Measurements from ENCODE around the gene C11orf21. TPM values are rescaled to one million over a fixed set of nuclear protein-coding genes. Genes with fewer than 3 reads are reported as not detected.

Gene C11orf21
- total and polyA plus RNA-seq, 10 of the 15 experiments (the other 5 are each of a cell fraction or from before 2014, with no cell fraction given), result 0.04 to 0.26 (median 0.11) TPM; not detected in 7

- no peak overlapping the region for H2AFZ ChIP-seq (ENCODE audit: control insufficient read depth, low read depth, low read length)
- FAIRE-seq (no peak), DNase-seq (ENCODE audit: low read depth, low spot score) (no peak), ATAC-seq (no peak)
- POLR2A ChIA-PET, result no interaction called here
- BruUV-seq (replicated peaks), result no TSS peak
- TF ChIP-seq, protein P1, sequence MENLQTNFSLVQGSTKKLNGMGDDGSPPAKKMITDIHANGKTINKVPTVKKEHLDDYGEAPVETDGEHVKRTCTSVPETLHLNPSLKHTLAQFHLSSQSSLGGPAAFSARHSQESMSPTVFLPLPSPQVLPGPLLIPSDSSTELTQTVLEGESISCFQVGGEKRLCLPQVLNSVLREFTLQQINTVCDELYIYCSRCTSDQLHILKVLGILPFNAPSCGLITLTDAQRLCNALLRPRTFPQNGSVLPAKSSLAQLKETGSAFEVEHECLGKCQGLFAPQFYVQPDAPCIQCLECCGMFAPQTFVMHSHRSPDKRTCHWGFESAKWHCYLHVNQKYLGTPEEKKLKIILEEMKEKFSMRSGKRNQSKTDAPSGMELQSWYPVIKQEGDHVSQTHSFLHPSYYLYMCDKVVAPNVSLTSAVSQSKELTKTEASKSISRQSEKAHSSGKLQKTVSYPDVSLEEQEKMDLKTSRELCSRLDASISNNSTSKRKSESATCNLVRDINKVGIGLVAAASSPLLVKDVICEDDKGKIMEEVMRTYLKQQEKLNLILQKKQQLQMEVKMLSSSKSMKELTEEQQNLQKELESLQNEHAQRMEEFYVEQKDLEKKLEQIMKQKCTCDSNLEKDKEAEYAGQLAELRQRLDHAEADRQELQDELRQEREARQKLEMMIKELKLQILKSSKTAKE (IDR thresholded peaks at IDR 0.05; ENCODE audit: low read depth, poor library complexity, severe bottlenecking), result no peak
- no peak for TF ChIP-seq CREB1 (IDR thresholded peaks at IDR 0.05; ENCODE audit: low read depth)
- TF ChIP-seq ELK1 (IDR thresholded peaks at IDR 0.05; ENCODE audit: low read depth, low read length), result no peak
- TF ChIP-seq GATAD2B (conservative IDR thresholded peaks at IDR 0.05; ENCODE audit: low read depth), result no peak
- TF ChIP-seq ZBTB4 (CRISPR knock-in tag; IDR thresholded peaks at IDR 0.05), result no peak
- TF ChIP-seq RUNX3 (IDR thresholded peaks at IDR 0.05; ENCODE audit: low read length), result no peak
- TF ChIP-seq STAT3 (IDR thresholded peaks at IDR 0.05; ENCODE audit: low read depth, low read length), result no peak
- TF ChIP-seq ATF2 (IDR thresholded peaks at IDR 0.05; ENCODE audit: low read length), result no peak
- intact Hi-C loops (cut with micrococcal nuclease; ENCODE audit: unreplicated experiment) (no loop called here), in situ Hi-C loops (cut with MboI) (no loop called here)
- H3K4me1 ChIP-seq (ENCODE audit: control insufficient read depth, insufficient read depth, low read length), result no peaks in the 10 kb centered on the region
- H3K27ac ChIP-seq (ENCODE audit: control insufficient read depth, insufficient read depth), result no peak overlapping the region
- RAD21 ChIA-PET (ENCODE audit: unreplicated experiment), result no interaction called here
- H3K9ac ChIP-seq (ENCODE audit: control insufficient read depth, insufficient read depth, low read length), result no peak overlapping the region
- CTCF ChIA-PET, result no interaction called here
- H4K20me1 ChIP-seq (ENCODE audit: control insufficient read depth, insufficient read depth), result no peaks in the 10 kb centered on the region
- H3K9me3 ChIP-seq (replicated peaks; ENCODE audit: control insufficient read depth, insufficient read depth, low read length), result no peaks in the 10 kb centered on the region; the same call in 2 of the 3 replicates
- 0% methylated on average over 2 of the region's 2 CpGs for WGBS (ENCODE audit: insufficient coverage, insufficient replicate concordance, low lambda C conversion rate, missing lambda C conversion rate)
- H3K4me2 ChIP-seq (ENCODE audit: control insufficient read depth, insufficient read depth), result no peak overlapping the region
- H3K79me2 ChIP-seq (ENCODE audit: control insufficient read depth, insufficient read depth, low read length), result no peaks in the 10 kb centered on the region
- H3K27me3 ChIP-seq (replicated peaks in 1 of 2; ENCODE audit: control insufficient read depth in 2 of 2, insufficient read depth in 2 of 2, low read length in 1 of 2), result no peaks in the 10 kb centered on the region
- H3K4me3 ChIP-seq, result no peak overlapping the region
- no peaks in the 10 kb centered on the region for H3K36me3 ChIP-seq (ENCODE audit: control insufficient read depth in 2 of 2, insufficient read depth in 2 of 2, low read length in 1 of 2)
- SMC1A ChIA-PET (ENCODE audit: uncharacterized antibody, unreplicated experiment), result no interaction called here
Measured at GRCh38 chr11:2325719-2326118, 24.0 kb upstream of the C11orf21 start.
